Loucy (cell line): ENCODE results near the gene BCL3.
"Not testable (repeated sequence)": the region's sequence is repeated elsewhere in the genome, so short reads cannot be mapped to it uniquely, and the experiment has no call there.

Source experiments
- H2AFZ ChIP-seq: fragments of 200-600 bp; sonication (generic); 2 replicates; pipeline ENCODE4 v1.6.0; 2016; ENCODE audit warnings: antibody characterized with exemption, mild to moderate bottlenecking, low read length, moderate library complexity
- H3F3A ChIP-seq: fragments of 200-600 bp; 2 replicates; pipeline ENCODE4 v1.6.0; 2016; ENCODE audit warnings: antibody characterized with exemption, low read depth, mild to moderate bottlenecking
- H3K27me3 ChIP-seq: fragments of 200-600 bp; sonication (generic); 2 replicates; pipeline ENCODE4 v1.6.1; 2014; ENCODE audit warnings: low read length, mild to moderate bottlenecking; ENCODE audit not compliant: insufficient read depth, poor library complexity, severe bottlenecking
- H3K36me3 ChIP-seq: fragments of 200-600 bp; sonication (generic); 2 replicates; pipeline ENCODE4 v1.6.1; 2016; ENCODE audit warnings: low read length; ENCODE audit not compliant: insufficient read depth
- H3K4me1 ChIP-seq: fragments of 200-600 bp; sonication (generic); 2 replicates; pipeline ENCODE4 v1.5.1; 2014; ENCODE audit warnings: low read length, mild to moderate bottlenecking; ENCODE audit not compliant: insufficient read depth, poor library complexity, severe bottlenecking
- H3K4me2 ChIP-seq: fragments of 200-600 bp; sonication (generic); 2 replicates; pipeline ENCODE4 v1.6.0; 2014; ENCODE audit warnings: antibody characterized with exemption, low read length, low read depth, mild to moderate bottlenecking; ENCODE audit not compliant: poor library complexity, severe bottlenecking
- H3K4me3 ChIP-seq: fragments of 200-600 bp; sonication (generic); 2 replicates; pipeline ENCODE4 v1.5.1; 2014; ENCODE audit warnings: low read length, mild to moderate bottlenecking, mixed read lengths; ENCODE audit not compliant: poor library complexity, severe bottlenecking
- H3K79me2 ChIP-seq: fragments of 200-600 bp; sonication (generic); 2 replicates; pipeline ENCODE4 v1.6.1; 2014; ENCODE audit warnings: low read length; ENCODE audit not compliant: insufficient read depth
- H3K9ac ChIP-seq: fragments of 200-600 bp; sonication (generic); 2 replicates; pipeline ENCODE4 v1.6.0; 2014; ENCODE audit warnings: mild to moderate bottlenecking, low read depth, low read length, moderate library complexity; ENCODE audit not compliant: poor library complexity, severe bottlenecking
- H3K9me2 ChIP-seq: fragments of 200-600 bp; sonication (generic); replicated peaks from 2 replicates; pipeline ENCODE4 v1.6.1; 2016; ENCODE audit warnings: low read depth, low read length, mixed read lengths
- H3K9me3 ChIP-seq: fragments of 200-600 bp; sonication (generic); 2 replicates; pipeline ENCODE4 v1.6.1; 2014; ENCODE audit warnings: mild to moderate bottlenecking, antibody characterized with exemption, low read length, low read depth; ENCODE audit not compliant: insufficient read depth
- H4K20me1 ChIP-seq: fragments of 200-600 bp; sonication (generic); 2 replicates; pipeline ENCODE4 v1.6.0; 2014; ENCODE audit warnings: antibody characterized with exemption, low read length, mild to moderate bottlenecking; ENCODE audit not compliant: insufficient read depth, poor library complexity, severe bottlenecking
- CTCF ChIP-seq: fragments of 200-600 bp; sonication (generic); conservative IDR thresholded peaks from 2 replicates; pipeline ENCODE4 v1.5.1; 2014; ENCODE audit warnings: mild to moderate bottlenecking, antibody characterized with exemption, low read length
- EZH2phosphoT487 ChIP-seq: fragments of 200-600 bp; IDR thresholded peaks from 2 replicates; pipeline ENCODE4 v1.6.1; 2018; ENCODE audit warnings: antibody characterized with exemption, mild to moderate bottlenecking, moderate library complexity, borderline replicate concordance

The BCL3 gene

GRCh38 chr19:44708940-44709339 is 39.6 kb upstream of the BCL3 start:
- H3F3A ChIP-seq, result no peaks in the 10 kb centered on the region
- H3K79me2 ChIP-seq, result no peaks in the 10 kb centered on the region
- no peak overlapping the region for H3K4me3 ChIP-seq
- no peaks in the 10 kb centered on the region for H4K20me1 ChIP-seq
- H3K9me2 ChIP-seq, result no peaks in the 10 kb centered on the region
- H2AFZ ChIP-seq, result no peak overlapping the region
- no peak overlapping the region for H3K4me2 ChIP-seq
- H3K36me3 ChIP-seq, result no peaks in the 10 kb centered on the region
- no peaks in the 10 kb centered on the region for H3K27me3 ChIP-seq
- no peaks in the 10 kb centered on the region for H3K4me1 ChIP-seq
- no peak overlapping the region for H3K9ac ChIP-seq
- TF ChIP-seq EZH2phosphoT487 (no peak), CTCF (no peak)
- no peaks in the 10 kb centered on the region for H3K9me3 ChIP-seq

GRCh38 chr19:44709434-44710266 is 38.9 kb upstream of the BCL3 start:
- H3K79me2 ChIP-seq, H3K9me2 ChIP-seq, H3K27me3 ChIP-seq, H3K4me1 ChIP-seq, H3K36me3 ChIP-seq, H2AFZ ChIP-seq, H3K4me2 ChIP-seq, H3K9ac ChIP-seq, H3K4me3 ChIP-seq, H3K9me3 ChIP-seq, H4K20me1 ChIP-seq, H3F3A ChIP-seq: not testable (repeated sequence)

- H3K36me3 ChIP-seq, result no peaks in the 10 kb centered on the region
- H2AFZ ChIP-seq, result no peak overlapping the region
- no peak overlapping the region for H3K4me3 ChIP-seq
- H3K9me2 ChIP-seq, result no peaks in the 10 kb centered on the region
- H3K4me1 ChIP-seq, result no peaks in the 10 kb centered on the region
- H3K4me2 ChIP-seq, result no peak overlapping the region
- no peaks in the 10 kb centered on the region for H3K27me3 ChIP-seq
- no peak overlapping the region for H3K9ac ChIP-seq
- H3F3A ChIP-seq, result no peaks in the 10 kb centered on the region
- H3K9me3 ChIP-seq, result 0 out of 2 replicates have a peak, but pooled peaks cover 5% of the 10 kb centered on the region
- no peaks in the 10 kb centered on the region for H3K79me2 ChIP-seq
- TF ChIP-seq CTCF (no peak), EZH2phosphoT487 (no peak)
- no peaks in the 10 kb centered on the region for H4K20me1 ChIP-seq
Observed at GRCh38 chr19:44710483-44710882, 38.0 kb upstream of the BCL3 start.
